Loucy (cell line): ENCODE results near the gene REV1.

Experiments
- CTCF ChIP-seq: fragments of 200-600 bp; sonication (generic); conservative IDR thresholded peaks from 2 replicates; pipeline ENCODE4 v1.5.1; 2014; ENCODE audit warnings: mild to moderate bottlenecking, antibody characterized with exemption, low read length
- EZH2phosphoT487 ChIP-seq: fragments of 200-600 bp; IDR thresholded peaks from 2 replicates; pipeline ENCODE4 v1.6.1; 2018; ENCODE audit warnings: antibody characterized with exemption, mild to moderate bottlenecking, moderate library complexity, borderline replicate concordance

GRCh38 chr2:99450199-99450598 lies 39.6 kb downstream of the REV1 start:
- TF ChIP-seq CTCF = no peak
- TF ChIP-seq EZH2phosphoT487 = no peak
